ENCODE data around the gene CCDC57.
"Not testable (repeated sequence)": the region's sequence is repeated elsewhere in the genome, so short reads cannot be mapped to it uniquely, and the experiment has no call there.

Gene CCDC57

GRCh38 chr17:82174042-82174857 is 38.4 kb downstream of the CCDC57 start:
- not testable (repeated sequence) for DNase-seq

DNA sequence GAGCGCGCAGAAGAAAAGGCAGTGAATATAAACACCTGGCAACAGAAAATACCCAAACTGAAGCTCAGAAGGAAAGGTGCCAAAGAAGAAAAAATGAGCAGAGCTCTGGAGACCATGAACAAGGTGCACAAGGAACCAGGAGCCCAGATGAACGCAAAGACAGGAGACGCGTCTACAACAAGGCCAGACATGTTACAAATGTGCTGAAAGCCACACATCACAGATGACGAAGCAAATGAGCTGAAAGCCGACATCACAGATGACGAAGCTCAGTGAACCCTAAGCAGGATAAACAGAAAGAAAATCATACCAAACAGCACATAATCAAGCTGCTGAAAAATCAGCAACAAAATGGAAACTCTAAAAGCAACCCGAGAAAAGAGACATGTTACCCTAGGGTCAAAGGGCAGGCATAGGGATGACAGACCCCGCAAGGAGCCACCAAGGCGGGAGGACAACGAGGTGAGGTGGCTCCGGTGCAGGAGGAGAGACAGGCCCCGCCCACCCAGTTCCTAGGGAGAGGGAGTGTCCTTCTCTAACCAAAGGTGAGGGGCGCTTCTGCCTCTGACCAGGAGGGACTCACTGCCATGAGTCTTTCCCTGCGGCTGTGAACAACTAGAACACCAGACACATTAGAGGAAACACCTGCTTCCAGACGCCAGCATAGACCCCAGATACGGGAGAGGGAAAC is 39.1 kb downstream of the CCDC57 start:
- no peak for DNase-seq

DNA sequence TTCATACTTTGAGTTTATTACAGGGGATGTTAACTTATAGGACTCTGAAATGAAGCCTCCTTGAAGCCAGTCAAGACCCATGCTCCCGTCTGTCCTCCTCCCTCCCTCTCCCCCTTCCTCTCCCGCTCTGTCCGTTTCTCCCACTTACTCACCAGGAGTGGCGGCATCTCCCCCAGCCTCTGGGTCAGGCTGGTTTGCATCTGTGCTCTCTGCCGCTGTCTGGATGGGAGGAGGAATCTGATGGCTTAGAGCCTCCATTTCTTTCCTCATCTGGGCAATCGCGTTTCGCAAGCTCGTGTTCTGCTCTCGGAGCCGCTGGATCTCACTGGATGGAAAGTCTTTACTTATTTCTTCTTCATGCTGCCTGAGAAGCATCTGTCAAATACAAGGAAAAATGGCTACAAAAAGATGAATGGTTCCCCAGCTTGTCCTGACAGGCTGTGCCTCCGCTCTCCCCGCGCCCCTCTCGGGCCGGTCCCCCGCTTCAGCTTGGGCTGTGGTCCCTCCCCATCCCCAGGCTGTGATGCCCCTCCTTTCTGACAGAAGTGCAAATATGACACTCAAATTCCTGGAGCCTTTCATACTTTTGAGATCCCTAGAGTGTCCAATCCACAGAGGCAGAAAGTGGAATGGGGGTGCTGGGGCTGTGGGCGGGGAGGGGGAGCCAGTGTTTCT is 40.0 kb downstream of the CCDC57 start:
- DNase-seq = no peak

DNA sequence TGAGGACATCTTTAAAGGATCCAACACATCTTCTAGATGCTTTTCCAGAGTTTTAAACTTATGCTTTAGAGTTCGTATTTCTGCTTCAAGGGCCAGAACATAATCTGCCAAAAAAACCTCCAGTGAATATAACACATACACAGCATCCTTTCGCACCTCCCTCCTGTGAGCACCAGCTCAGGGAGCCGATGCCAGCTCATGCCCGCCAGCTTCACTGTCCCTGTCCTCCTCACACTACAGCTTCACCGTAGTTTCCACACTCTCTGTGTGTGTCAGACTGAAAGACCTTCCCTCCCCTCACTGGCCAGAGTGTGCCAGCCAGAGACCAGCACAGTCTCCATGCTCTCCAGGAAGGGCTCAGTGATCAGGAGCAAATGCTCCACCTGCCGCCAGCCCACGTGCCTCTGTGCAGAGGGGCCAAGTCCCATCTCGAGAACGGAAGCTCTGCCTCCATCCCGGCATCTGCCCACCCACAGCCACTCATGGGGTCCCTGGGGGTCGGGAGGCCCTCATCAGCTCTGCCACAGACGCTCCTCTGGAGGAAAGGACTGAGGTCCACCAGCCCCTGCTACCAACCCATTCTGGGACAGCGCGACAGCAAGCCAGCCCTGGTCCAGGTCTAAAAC is 40.8 kb downstream of the CCDC57 start:
- DNase-seq = no peak

DNA sequence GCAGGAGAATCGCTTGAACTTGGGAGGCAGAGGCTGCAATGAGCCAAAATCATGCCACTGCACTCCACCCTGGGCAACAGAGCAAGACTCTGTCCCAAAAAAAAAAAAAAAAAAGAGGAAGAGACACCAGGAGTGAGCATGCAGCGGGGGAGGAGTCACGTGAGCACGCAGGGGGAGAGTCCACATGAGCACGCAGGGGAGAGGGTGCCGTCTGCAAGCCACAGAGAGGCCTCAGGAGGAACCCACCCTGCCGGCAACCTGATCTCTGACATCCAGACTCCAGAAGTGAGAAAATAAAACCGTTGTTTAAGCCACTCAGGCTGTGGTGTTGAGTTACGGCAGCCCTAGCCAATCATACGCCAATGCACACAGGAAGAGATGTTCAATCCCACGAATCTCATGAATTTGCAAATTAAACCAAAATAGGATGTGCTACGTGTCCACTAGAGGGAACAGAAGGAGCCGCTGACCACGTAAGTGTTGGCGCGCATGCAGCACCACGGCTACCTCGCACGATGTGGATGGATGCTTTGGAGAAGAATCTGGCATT is 42.2 kb downstream of the CCDC57 start:
- DNase-seq = no peak

DNA sequence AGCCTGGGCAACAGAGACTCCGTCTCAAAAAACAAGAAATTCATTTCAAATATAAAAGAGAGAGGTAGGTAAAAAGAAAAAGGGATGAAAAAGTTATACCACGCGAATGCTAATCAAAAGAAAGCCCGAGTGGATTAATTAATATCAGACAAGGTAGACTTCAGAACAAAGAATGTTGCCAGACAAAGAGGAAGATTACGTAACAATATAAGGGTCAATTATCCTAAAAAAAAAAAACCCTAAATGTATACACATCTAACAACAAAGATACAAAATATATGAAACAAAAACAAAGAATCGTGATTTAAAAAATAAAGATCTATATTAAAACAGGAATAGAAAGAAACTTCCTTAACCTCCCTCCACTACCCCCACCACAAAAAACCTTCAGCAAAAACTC is 44.1 kb downstream of the CCDC57 start:
- no peak for DNase-seq

- no peak for DNase-seq
These were observed 45.6 kb downstream of the CCDC57 start for GRCh38 chr17:82167028-82167427.

DNA sequence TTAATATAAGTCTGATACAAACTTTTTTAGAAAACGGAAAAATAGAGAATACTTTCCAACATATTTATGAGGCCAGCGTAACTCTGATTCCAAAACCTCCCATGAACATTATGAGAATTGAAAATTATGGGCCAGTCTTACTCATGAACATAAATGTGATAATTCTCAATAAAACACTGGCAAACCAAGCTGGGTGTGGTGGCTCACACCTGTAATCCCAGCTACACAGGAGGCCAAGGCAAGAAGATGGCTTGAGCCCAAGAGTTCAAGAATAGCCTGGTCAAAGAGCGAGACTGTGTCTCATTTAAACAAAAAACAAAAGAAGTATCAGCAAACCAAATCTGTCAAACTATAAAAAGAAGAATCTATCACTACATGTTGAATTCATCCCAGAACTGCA is 47.8 kb downstream of the CCDC57 start:
- DNase-seq = no peak

DNA sequence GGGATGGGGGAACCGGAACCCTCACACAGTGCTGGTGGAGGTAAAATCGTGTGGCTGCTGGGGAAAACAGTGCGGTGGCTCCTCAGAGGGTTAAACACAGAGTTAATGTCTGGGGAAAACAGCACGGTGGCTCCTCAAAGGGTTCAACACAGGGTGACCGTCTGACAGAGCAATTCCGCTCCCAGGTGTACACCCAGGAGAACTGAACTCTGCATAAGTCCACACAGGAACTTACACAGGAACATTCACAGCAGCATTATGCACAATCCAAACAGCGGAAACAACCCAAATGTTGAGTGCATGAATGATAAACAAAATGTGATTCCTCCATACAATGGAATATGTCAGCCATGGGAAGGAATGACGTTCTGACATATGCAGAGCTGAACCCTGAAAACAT is 51.4 kb downstream of the CCDC57 start:
- DNase-seq = no peak

- DNase-seq = no peak
These were observed 52.6 kb downstream of the CCDC57 start for GRCh38 chr17:82160075-82160474.

GRCh38 chr17:82158825-82159224 is 53.8 kb downstream of the CCDC57 start:
- no peak for DNase-seq

- DNase-seq = no peak
These were observed 55.3 kb downstream of the CCDC57 start for GRCh38 chr17:82157046-82158035.

- no peak for DNase-seq
These were observed 56.2 kb downstream of the CCDC57 start for GRCh38 chr17:82156284-82156925.

DNA sequence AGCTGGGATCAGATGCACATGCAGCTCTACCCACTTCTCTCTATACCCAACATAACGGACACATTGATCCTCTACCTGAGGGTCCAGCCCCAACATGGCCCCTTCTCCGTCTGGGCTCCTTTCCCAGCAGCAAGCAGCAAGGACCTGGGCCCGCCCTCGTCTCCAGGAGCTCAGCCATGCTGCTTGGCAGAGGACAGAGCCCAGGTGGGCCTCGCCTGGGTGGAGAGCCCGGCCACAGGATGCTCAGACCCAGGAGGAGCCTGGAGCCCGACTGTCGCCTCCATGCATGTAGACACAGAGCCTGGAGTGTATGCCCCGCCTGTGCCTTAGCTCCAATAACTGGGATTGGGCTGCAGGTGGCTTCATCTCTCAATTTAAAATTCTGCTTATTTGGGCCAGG is 57.0 kb downstream of the CCDC57 start:
- no peak for DNase-seq

DNA sequence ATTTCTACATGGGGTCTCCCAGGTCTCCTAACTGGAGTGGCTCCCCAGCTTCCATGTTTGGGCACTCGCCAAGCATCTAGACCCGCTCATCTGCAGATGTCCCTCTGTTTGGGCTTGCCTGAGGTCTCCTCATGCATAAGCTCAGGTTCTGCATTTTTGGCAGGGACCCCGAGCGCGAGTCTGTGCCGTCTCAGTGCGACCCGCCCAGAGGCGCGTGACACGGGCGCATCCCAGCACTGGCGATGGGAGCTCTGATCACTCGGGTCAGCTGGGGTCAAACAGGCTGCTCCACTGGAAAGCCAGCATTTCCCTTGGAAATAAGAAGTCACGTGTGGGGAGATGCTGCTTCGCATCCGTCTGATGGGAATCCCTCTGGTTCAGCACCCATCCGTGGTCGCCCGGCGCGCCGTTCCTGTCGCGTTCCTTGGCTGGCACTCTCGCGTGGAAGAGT is 57.7 kb downstream of the CCDC57 start:
- no peak for DNase-seq

DNA sequence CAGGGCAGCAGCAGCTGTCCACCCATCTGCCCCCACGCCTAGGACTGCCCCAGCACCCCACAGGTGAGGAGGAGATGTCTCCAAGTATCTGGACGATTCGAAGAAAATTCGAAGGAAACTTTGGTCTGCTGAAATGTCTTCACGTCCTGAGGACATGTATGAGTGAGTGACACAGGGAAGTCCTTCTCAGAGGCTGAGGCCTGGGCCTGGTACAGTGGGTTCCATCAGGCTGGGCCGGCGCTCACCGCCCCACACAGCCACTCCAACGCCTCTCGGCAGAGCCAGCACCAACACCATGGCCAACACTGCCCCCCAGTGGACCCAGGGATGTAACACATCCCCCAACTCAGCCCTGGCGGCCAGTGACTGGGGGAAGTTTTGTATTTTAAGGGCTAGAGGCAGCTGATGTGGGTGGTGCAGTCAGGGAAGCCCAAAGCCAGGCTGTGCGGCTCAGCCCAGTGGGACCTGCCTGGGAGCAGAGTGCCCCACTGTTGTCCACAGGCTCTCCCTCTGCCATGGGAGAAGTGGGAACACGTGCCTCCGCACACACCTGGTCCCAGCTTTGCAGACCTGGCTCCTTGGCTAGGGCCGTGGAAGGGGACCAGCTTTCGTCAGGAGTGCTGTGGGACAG is 58.8 kb downstream of the CCDC57 start:
- DNase-seq = peak; percentile 86

- no peak for DNase-seq
These were observed 59.3 kb downstream of the CCDC57 start for GRCh38 chr17:82153295-82153691.

DNA sequence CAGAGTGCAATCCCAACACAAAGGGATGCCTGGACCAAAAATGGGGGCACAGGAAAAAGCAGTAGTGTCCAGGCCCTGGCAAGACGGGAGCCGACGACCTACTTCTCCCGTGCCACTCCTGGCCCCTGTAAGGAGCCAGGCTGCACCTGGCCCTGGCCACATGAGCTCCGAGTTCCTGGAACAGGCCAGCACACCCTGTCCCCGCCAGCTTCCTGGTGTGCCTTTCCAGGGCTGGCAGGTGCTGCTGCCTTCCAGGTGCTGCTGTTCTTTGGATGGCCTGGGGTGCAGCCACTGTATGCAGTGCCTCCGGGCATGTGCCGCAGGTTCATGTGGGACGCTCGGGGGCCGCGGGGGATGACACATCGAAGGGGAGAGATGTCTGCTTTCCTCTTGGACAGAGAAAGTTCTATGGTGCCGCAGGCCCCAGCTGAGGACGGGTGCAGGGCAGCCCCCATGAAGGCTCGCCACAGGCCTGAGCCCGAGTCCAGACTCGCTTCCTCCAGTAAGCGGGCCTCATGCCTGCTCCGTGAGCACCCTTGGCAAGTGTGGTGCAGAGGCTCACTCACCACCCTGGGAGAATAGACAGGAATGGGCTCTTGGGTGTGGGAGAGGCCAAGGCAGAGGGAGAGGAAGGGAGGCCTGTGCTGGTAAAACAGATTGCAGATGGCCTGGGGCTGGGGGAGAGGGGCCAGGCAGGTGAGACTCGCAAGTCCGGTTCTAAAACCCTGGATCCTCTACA is 59.9 kb downstream of the CCDC57 start:
- no peak for DNase-seq

DNA sequence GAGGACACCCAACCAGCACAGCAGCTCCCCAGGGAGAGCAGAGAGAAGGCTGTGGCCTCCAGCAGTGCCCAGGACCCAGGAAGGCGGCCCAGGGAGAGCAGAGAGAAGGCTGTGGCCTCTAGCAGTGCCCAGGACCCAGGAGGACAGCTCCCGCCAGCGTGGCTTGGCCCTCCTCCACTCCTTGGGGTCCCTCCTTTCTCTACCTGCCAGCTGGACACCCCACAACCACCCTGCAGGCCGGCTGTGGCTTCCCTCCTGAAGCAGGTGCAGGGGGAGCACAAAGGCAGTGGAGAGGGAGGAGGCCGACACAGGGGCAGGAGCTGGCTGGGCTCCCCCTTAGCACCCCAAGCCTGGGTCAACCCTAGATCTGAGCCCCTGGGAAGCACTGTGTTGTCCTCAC is 60.5 kb downstream of the CCDC57 start:
- no peak for DNase-seq
